Suprapubic skin (tissue), 3 donors: Measurements from ENCODE around the gene LIPC.

Source experiments
- CTCF ChIP-seq, 2 donors: fragments of 200-600 bp in 1 of 2; fragments of 450-650 bp in 1 of 2; sonication (generic) in 1 of 2; IDR thresholded peaks; one replicate each; pipeline ENCODE4 v1.5.1; 2016 to 2019; ENCODE audit warnings: antibody characterized with exemption in 2 of 2, mild to moderate bottlenecking in 1 of 2, moderate library complexity in 1 of 2
- EP300 ChIP-seq: sonication (generic); formaldehyde crosslinking; IDR thresholded peaks from one replicate; pipeline ENCODE4 v1.6.1; 2017; ENCODE audit warnings: antibody characterized with exemption

- TF ChIP-seq CTCF (IDR thresholded peaks at IDR 0.05), result no peak
- TF ChIP-seq EP300, result no peak
These were observed 90.6 kb downstream of the LIPC start for GRCh38 chr15:58522391-58522790.
